ENCODE measurements around the gene DCLK1.
"Not testable (repeated sequence)": the region's sequence is repeated elsewhere in the genome, so short reads cannot be mapped to it uniquely, and the experiment has no call there.

DCLK1 gene

DNA sequence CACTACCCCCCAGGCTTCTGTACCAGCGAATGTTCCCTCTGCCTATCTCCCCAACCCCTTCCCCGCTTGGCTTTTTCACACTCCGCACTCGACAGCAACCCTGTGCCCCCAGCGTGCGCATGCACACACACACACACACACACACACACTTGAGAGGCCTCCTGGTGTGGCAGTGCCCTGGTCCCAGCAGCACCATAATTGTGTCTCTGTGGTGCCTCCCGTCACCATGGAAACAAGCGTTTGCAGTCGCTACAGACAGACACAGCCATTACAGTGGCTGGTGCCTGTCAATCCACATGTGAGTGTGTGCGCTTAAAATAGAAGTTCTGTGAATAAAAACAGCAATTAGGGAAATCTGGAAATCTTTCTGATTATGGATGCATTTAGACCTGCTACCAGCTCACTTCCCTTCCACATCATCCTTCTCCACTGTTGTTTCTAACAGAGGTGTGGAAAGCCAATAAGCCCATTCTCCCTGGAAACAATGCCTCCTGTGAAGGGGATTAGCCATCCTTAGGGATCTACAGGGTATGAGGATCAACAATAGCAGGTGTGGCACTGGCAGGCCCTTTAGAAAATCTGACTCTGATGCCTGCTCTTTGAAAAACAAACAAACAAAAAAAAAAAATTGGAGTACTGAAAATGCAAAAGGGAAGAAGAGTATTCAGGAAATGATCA lies 146.3 kb downstream of the DCLK1 start:
- no peak for DNase-seq (ENCODE audit: low read depth)

DNA sequence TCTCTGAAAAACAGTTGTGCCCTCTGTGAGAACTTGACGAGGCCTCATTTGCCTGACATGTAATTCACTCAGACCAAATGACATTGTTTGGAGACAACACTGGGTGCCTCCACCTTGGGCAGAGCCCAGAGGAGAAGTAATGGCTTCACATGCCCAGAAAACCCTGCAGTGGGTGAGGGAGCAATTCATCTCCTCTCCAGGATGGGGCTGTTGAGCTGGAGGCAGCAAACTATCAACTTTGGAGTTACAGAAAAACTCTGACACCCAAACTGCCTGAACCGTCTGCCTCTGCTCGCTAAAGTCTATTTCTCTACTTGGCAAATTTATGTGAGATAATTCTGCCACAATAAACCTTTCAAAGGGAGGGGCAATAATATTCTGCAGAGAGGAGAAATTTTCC lies 146.9 kb downstream of the DCLK1 start:
- DNase-seq (ENCODE audit: low read depth), result no peak

DNA sequence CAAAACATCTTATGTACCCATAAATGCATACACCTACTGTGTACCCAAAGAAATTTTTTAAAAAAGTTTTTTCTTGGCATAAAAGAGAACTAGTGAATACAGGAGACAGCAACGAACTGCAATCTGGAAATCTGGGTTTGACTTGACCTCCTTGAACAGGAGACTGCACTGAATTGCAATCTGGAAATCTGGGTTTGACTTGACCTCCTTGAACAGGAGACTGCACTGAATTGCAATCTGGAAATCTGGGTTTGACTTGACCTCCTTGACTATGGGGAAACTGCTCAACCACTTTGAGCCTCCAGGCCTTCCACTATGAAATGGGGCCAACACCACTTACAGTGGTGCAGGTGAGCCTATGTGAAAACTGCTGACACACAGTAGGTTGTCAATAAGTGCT lies 147.5 kb downstream of the DCLK1 start:
- not testable (repeated sequence) for DNase-seq (ENCODE audit: low read depth)

DNA sequence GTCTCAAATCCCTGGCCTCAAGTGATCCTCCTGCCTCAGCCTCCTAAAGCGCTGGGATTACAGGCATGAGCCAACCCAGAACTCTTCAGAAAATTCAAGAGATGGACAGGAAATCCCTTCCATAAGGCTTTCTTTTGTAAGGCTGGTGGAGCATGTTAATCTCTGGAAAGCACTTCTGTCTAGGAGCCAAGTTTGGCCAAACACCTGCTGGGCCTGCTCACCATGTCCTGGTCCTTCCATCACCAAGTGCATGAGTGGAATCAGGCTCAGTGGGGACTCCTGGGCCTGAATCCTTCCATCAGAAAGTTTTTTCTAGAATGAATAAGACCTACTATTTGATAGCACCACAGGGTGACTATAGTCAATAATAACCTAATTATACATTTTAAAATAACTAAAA lies 148.0 kb downstream of the DCLK1 start:
- no peak for DNase-seq (ENCODE audit: low read depth)

DNA sequence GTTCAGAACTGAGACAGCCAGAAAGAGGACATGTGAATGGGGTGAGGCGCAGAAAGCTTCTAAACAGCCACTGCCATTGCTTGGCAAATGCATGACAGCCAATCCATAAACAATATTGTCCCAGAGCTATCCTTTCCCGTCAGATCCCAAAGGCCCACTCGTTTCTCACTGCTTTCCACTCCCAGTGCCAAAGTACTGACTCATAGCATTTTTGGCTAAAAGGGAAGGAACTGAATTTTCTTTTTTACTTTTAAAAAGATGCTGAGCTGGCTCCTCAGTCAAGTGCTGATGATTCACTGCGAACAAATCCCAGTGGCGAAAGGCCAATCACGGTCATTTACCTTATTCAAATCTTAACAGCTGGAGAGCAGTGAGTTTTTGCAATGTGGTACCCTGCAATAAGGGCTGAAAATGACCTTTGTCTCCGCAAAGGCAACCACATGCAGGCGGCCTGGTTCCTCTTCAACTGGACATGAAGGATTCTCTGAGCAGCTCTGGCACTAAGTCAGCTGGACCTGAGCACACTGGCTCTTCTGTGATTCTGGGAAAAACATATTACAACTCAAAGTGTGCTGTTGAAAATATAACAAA lies 151.7 kb downstream of the DCLK1 start:
- DNase-seq (ENCODE audit: low read depth), result no peak

DNA sequence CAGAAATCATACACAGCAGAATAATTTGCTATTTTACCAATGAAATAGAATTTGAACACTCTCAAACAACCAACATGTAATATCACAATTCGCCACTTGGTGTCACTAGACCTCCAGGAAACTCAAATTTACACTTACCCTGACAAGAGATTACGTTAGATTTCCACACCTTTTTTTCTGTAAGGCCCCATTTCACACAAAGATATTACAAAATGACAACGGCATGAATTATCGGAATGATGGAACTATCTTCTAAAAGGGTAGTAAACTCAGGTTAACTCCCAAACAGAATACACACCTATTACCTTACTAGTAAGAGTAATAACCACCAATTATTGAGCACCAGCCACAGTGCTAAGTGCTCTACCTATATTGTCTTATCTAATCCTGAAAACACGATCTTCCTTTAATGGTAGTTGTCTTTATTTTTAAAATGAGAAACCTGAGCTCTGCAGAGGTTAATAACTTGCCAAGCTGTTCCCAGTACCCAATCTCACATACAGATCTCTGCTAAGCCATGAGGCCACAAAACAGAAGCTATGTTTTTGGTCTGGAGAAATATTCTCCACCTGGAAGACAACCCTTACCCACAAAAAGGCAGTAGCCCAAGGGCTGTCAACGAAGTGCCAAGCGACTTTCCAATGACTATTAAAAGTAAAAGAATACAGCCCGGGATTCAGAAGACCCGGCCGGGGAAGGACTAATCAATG lies 152.4 kb downstream of the DCLK1 start:
- no peak for DNase-seq (ENCODE audit: low read depth)

DNA sequence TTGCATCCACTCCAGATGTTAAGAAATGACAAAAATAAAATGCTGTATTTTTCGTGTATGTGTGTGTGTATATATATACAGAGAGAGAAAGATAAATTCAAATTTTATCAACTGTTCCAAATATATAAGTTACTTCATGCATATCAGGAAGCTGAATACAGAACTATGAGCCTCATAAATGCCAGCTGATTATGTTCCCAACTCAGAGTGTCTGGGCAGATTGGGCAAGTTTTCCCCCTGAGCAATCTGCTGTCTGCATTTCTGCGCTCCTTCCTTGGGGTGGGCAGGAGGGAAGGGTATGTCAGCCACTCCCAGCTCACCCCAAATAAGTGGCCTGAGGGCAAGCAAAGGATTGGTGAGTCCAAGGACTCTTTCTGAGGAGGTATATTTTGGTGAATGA lies 154.1 kb downstream of the DCLK1 start:
- DNase-seq (ENCODE audit: low read depth), result no peak

DNA sequence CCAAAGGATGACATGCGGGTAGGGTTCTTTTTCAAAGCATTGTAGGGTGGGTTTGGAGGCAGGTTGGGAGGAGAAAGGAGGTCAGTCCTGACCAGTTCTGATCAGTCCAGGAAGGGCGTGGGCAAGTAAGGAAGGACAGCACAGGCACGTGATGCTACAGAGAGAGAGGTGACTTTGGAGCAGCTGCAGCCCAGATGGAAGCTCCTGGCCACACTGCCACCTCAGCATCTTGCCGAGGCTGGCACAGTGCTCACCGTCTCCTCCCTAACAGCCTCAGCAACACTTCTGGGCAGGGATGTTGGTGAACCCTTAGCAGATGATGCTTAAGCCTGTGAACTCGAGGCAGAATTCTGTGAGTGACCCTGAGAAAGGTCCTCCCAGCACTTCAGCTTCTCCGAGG lies 155.1 kb downstream of the DCLK1 start:
- no peak for DNase-seq (ENCODE audit: low read depth)

DNA sequence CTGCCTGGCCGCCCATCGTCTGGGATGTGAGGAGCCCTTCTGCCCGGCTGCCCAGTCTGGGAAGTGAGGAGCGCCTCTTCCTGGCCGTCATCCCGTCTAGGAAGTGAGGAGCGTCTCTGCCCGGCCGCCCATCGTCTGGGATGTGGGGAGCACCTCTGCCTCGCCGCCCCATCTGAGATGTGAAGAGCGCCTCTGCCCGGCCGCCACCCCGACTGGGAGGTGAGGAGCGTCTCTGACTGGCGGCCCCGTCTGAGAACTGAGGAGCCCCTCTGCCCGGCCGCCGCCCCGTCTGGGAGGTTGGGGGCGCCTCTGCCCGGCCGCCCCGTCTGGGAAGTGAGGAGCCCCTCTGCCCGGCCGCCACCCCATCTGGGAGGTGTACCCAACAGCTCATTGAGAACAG lies 164.2 kb downstream of the DCLK1 start:
- not testable (repeated sequence) for DNase-seq (ENCODE audit: low read depth)

DNA sequence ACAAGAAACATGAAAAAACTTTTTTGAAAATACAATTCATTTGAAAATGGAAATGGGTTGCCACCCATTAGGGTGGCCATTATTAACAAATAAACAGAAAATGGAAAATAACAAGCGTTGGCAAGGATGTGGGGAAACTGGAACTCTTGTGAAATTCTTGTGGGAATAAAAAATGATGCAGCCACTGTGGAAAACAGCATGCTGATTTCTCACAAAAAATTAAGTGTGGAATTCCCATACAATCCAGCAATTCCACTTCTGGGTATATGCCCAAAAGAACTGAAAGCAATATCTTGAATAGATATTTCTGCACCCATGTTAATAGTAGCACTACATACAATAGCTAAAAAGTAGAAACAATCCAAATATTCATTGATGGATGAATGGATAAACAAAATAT lies 165.2 kb downstream of the DCLK1 start:
- DNase-seq (ENCODE audit: low read depth), result no peak

DNA sequence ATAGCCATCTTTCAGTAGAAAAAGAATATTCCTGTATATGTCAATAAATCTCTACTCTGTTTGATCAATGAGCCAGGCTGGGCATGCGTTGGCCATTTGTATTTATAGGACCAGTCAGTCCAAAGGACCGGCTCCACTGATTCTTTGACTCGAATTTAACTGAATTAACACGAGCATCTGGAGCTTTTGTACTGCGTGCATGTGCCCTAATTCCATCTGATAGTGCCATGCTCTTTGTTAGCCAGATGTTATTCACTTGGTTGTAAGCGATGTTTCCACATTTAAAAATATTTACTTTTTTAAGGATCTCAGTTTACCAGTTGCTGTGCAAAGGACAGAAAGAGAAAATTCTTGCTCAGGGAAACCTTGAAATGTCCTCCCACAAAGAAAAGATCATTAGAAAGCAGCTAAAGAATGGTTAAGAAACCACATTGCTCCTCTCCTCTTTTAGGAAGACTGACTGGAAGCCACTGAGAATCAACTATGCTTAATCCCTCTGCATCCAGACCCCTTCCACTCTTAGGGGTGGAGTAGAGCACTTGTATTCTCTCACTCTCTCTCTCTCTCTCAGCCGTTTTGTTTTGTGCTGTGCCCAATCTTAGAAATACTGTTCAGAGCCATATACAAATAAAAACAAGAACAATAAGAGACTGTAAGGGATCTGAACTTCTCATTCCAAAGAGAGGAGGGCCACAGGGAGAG lies 165.8 kb downstream of the DCLK1 start:
- no peak for DNase-seq (ENCODE audit: low read depth)

DNA sequence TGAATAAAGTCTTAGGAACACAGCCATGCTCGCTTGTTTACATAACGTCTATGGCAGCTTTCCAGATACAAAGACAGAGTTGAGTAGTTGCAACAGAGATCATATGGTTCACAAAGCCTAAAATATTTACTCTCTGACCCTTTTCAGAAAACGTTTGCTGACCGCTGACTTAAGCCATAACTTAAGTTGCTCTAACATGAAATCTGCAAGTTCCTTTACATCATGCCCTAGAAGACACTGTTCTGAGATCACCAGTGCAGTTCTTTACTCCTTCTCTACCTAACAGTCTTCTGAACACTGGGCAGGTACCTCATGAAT lies 166.4 kb downstream of the DCLK1 start:
- no peak for DNase-seq (ENCODE audit: low read depth)

DNA sequence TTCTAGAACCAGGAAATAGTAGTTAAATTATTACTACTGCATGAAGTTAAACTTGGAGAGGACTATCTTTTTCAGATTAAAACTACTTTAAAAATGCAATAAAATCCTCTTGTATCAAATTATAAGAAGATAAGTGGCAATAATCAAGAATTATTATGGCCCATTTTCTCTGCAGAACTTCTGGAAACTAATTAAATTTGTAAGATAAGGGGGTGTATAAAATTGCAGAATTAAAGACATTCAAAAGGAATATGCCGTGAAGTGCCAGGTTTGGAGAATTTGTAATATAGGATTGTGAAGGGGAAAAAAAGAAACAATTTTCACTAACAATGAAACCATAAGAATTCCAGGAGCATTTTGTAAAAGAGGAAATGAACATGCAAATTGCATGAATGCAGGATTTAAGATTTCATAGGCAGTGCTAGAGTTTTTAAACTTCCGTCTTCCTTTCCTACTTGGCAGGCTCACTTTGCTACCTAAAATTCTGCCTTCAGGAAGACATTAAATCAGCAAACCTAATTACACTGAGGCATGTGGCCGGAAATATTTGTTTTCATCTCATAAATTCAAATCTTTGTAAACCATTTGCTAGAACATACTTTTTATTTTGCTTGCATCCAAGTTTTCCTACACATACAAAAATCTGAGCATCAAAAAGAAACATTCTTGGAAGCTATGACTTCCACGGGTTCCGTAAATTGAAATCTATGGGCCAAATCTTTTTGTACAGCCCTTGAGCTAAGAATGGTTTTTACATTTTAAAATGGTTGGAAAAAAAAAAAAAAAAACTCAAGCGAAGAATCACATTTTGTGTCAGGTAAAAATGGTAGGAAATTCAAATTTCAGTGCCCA lies 166.9 kb downstream of the DCLK1 start:
- DNase-seq (ENCODE audit: low read depth), result no peak

DNA sequence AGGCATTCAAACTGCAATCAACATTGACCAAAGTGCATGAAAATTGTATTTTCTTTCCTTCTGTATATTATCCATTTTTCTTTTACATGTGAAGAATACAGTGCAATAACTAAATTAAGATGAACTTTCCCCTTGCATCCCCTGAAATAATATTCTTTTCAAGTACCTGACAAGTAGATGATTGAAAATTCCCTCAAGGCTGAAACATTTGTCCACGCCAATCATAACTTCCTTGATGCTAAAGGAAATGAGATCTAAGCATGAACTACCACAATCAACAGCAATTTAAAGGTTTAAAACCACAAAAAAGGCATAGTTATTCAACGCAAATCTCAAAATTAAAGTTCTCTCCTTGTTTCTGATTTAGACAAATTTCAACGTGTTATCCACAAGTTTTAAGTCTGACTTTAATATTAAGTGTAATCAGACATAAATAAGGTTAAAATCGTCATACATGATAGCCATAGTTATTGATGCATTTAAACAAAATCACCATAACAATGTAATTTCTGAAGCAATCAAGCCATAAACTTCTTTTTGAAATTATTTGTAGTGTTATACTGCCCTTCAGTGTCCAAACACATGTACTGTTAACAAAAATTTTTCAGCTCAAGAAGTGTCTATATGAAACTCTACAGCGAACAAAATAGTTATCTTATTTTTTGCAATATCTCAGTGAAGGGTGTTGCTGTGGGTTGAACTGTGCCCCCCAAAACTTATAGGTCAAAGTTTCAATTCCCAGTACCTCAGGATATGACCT lies 169.5 kb downstream of the DCLK1 start:
- DNase-seq (ENCODE audit: low read depth), result no peak

DNA sequence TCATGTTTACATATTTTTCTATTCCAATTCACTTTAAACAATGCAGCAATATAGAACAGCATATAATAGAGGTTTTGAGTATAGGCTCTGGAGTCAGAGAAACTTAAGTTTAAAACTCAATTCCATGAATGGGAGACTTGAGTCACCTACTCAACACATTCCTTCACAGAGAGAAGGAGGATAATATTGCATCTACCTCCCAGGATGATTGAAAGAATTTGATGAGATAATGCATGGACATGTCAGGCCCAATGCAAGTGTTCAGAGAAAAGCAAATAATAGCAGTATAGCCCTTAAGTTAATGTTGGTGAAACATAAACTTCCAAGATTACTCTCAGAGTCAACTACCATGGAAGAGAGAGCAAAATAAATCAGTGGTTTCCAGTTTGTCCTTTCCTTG lies 170.2 kb downstream of the DCLK1 start:
- no peak for DNase-seq (ENCODE audit: low read depth)

DNA sequence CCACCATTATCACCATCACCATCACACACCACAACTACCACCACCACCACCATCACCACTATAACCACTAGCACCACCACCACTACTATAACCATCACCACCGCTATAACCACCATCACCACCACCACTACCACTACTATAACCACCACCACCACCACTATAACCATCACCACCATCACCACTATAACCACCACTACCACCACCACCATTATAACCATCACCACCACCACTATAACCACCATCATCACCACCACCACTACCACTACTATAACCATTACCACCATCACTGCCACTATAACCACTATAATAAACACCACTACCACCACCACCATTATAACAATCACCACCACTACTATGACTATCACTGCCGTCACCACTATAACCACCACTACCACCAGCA lies 173.2 kb downstream of the DCLK1 start:
- DNase-seq (ENCODE audit: low read depth), result no peak

DNA sequence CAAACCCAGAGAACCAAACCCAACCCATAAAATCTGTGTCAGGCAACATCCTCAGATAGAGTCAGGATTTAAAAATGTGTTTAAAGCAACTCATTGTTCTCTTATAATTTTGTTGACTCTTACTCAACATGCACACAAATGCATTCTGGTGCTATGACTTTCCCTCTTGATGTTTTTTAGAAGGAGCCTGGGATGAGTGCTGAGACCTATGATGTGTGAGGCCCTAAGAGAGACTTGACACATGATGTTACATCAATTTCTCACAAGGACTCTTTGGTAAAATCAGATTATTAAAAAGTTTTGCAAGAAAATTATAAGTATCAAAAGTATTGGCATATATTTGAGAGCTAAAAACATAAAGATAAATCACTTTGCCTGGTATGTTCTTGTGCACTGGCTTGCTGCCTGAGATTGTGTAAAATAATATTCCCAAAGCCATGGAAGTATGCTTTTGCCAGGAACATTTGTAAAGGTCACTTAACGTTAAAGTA lies 173.9 kb downstream of the DCLK1 start:
- no peak for DNase-seq (ENCODE audit: low read depth)

DNA sequence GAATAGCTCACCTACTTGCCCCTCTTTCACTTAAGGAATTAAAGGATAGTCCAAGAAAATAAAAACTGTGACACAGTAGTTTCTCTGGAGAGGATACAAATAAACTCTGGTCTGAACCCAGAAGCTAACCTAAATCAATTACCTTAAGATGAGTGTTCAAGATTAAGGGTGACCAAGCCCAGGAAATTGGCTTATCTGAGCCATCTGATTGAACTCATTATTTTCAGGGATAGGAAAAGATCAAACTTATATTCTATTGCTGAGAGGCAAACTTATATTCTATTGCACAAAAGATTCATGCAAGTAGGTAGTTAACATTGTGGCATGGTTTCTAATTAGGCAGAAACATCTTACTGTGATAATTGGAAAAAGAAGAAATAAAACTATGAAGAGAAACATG lies 175.1 kb downstream of the DCLK1 start:
- DNase-seq (ENCODE audit: low read depth), result no peak

DNA sequence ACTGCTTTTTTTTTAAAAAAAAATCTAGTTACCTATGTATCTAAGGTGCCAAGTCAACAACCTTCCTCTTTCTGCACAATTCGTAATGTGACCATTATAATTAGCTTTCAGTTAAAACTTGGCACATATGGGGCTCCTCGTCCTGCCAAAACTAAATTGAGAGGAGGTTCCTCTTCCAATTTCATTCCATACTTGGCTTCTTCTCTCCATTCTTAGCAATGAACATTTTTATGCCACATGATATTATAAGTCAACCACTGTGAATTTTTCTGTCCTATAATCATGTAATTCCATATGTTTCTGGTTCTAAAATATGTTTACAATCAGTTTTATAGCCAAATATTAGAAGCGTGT lies 177.0 kb downstream of the DCLK1 start:
- DNase-seq (ENCODE audit: low read depth), result no peak

DNA sequence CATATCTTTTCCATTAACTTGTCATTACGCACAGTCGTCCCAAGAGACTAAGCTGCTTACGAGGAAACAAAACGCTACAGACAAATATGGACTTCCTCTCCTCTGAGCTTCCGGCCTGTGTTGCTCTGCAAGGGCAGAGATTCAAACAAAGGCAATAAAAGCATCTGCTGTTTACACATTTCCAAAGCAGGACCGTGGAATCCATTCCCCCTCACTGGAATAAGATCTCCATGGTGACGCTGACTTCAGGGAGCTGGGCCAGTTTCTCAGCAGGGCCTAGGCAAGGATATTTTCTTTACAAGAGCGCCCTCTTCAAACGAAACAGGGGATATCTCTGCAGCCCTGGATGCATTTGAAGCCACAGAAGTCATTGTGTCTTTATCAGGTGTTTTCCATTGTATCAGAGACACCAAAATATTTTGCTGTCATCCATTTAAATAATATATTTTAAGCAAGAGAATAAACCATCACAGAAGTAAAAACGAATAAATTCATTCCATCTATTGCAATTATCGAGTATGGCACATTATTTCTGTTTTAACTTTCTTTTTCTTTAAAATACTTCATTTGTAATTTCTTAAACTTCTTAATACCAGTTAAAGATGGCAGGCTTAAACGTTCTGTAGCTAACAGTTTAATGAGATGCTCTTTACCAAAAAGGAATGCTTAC lies 177.5 kb downstream of the DCLK1 start:
- DNase-seq (ENCODE audit: low read depth), result no peak

DNA sequence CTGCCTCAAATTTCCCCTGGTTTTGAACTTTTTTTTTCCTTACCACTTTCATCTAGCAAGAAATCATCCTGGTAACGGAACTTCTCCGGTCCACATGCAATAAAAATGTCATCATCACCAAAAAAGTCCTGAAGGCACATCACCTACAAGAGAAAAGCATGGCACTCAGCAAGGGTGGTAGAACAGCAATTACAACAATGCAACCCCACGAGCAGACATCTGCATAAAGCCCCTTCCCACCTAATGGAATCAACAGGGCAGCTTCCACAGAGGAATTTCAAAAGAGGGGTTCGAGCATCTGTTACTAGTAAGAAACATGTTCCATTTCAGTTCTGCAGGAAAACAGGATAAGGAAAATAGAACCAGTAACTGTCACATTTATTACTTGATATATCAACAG lies 183.9 kb downstream of the DCLK1 start:
- DNase-seq (ENCODE audit: low read depth), result no peak

All from stimulated activated CD8-positive, alpha-beta memory T cell treated with anti-CD3 and anti-CD28 coated beads, Interleukin-15, amount 100 ng/mL, for 24 hours (primary cell).